Measurements from ENCODE around the gene UFM1.

DNA sequence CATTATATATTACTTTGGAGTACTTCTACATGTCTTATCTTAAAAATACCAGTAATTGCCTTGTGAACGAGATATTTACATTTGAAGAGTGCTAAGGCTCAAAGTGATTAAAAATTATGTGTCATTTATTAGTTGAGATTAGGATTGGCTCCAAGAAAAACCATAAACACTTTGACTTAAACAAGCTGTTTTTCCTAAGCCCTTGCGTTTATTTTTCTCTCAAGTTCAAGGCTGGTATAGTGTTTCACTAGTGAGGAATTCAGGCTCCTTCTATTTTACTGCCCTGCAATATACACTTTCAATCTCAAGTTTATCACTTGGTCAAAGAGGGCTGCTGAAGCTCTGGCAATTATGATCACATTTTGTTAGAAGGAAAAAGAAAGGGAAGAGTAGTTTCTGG lies 49.9 kb downstream of the UFM1 start:
- TF ChIP-seq, protein P1, sequence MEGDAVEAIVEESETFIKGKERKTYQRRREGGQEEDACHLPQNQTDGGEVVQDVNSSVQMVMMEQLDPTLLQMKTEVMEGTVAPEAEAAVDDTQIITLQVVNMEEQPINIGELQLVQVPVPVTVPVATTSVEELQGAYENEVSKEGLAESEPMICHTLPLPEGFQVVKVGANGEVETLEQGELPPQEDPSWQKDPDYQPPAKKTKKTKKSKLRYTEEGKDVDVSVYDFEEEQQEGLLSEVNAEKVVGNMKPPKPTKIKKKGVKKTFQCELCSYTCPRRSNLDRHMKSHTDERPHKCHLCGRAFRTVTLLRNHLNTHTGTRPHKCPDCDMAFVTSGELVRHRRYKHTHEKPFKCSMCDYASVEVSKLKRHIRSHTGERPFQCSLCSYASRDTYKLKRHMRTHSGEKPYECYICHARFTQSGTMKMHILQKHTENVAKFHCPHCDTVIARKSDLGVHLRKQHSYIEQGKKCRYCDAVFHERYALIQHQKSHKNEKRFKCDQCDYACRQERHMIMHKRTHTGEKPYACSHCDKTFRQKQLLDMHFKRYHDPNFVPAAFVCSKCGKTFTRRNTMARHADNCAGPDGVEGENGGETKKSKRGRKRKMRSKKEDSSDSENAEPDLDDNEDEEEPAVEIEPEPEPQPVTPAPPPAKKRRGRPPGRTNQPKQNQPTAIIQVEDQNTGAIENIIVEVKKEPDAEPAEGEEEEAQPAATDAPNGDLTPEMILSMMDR (IDR thresholded peaks at IDR 0.05) = no peak
- no peak for TF ChIP-seq POLR2A (IDR thresholded peaks at IDR 0.05)

Data from lower leg skin (tissue), 3 donors.